ENCODE measurements around the gene TRAPPC2L. TPM values are rescaled to one million over a fixed set of nuclear protein-coding genes. Genes with fewer than 3 reads are reported as not detected.

The TRAPPC2L gene
- total and polyA plus RNA-seq, 3 donors from 2014 or later = 58.3 to 216 (median 59.8) TPM

DNA sequence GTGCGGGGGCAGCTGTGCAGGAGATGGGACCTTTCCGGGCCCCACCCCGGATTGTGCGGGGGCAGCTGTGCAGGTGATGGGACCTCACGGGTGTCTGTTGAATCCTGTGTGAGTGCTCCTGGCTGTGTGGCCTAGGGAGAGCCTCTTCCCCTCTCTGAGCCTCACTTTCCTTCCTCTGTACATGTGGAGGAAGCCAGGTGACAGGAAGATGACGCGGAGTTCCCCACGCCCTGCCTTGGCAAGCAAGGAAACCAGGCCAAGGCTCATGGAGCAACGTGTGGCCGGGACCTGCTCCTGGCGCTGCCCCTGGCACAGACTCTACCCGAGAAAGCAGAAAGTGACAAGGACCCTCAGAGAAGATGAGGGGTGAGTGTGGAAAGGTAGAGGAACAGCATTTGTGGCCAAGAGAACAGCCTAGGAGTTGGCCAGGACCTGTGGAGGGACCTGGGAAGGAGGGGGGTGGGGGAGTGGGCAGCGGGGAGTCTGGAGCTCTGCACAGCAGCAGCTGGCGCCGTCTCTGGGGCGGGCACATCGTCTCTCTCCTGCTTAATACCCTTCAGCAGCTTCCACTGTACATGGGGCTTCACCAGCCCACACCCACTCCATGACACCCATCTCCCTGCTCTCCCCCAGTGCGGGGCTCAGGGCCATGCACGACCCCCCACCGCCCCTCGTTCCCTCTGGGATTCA lies 47.9 kb downstream of the TRAPPC2L start:
- Histone ChIP-seq H3K27me3 (no peaks in the 10 kb centered on the region), H3K9me3 (no peaks in the 10 kb centered on the region), H3K36me3 (ENCODE audit: low read depth, missing control alignments) (no peaks in the 10 kb centered on the region), H3K27ac (no peak overlapping the region), H3K4me1 (peaks cover 5% of the 10 kb centered on the region), H3K4me3 (no peak overlapping the region)
- no peak for DNase-seq
- intact Hi-C loops (cut with DNase I; ENCODE audit: low total_unique reads) = no loop called here
- 85 to 86% methylated on average over 16 to 21 of the region's 21 CpGs for WGBS, 2 donors
- TF ChIP-seq POLR2A (IDR thresholded peaks at IDR 0.05) (no peak), CTCF (IDR thresholded peaks at IDR 0.05) (no peak)

GRCh38 chr16:88905563-88905962 lies 48.6 kb downstream of the TRAPPC2L start:
- TF ChIP-seq CTCF (IDR thresholded peaks at IDR 0.05) = no peak
- TF ChIP-seq POLR2A (IDR thresholded peaks at IDR 0.05) = no peak
- DNase-seq = peak; percentile 63
- Histone ChIP-seq H3K4me3 (no peak overlapping the region), H3K27me3 (no peaks in the 10 kb centered on the region), H3K27ac (no peak overlapping the region), H3K4me1 (peaks cover 7% of the 10 kb centered on the region), H3K9me3 (no peaks in the 10 kb centered on the region), H3K36me3 (ENCODE audit: low read depth, missing control alignments) (no peaks in the 10 kb centered on the region)
- WGBS, 2 donors = 50 to 52% methylated on average over 6 to 13 of the region's 13 CpGs
- intact Hi-C loops (cut with DNase I; ENCODE audit: low total_unique reads) = no loop called here

GRCh38 chr16:88906020-88906419 lies 49.1 kb downstream of the TRAPPC2L start:
- no peaks in the 10 kb centered on the region for H3K36me3 ChIP-seq (ENCODE audit: low read depth, missing control alignments)
- intact Hi-C loops (cut with DNase I; ENCODE audit: low total_unique reads) = no loop called here
- 88 to 96% methylated on average over 12 to 16 of the region's 16 CpGs for WGBS, 2 donors

DNA sequence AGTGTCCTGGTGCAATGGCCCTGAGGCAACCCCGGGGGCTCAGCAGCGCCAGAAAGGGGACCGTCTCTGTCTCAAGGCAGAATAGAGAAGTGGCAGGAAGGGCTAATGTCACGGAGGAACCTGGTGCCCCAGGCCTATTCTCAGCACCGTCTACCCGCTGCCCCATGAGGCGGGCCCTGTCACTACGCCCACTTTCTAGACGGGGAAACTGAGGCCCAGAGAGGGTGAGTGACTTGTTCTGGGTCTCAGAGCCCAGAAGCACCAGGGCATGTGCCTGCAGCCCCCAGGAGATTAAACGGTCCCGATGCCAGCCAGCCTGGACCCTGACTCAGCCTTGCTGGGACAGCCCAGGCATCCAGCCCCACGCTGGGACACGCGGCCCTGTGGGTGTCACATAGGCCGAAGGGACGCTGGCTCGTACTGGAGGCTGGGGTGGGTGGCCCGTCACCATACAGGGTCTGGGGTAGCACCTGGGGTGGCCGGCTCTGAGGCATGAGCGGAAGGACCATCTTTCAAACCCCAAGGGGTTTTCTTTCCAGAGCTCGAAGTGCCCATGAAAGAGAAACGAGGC lies 49.7 kb downstream of the TRAPPC2L start:
- intact Hi-C loops (cut with DNase I; ENCODE audit: low total_unique reads) = no loop called here
- H3K27me3 ChIP-seq = no peaks in the 10 kb centered on the region
- H3K9me3 ChIP-seq = no peaks in the 10 kb centered on the region
- WGBS, 2 donors = 88 to 92% methylated on average over 3 to 21 of the region's 22 CpGs
- DNase-seq = no peak
- TF ChIP-seq CTCF (IDR thresholded peaks at IDR 0.05) = no peak
- no peak for TF ChIP-seq POLR2A (IDR thresholded peaks at IDR 0.05)
- no peak overlapping the region for H3K27ac ChIP-seq
- H3K36me3 ChIP-seq (ENCODE audit: low read depth, missing control alignments) = no peaks in the 10 kb centered on the region
- H3K4me3 ChIP-seq = no peak overlapping the region
- H3K4me1 ChIP-seq = peaks cover 12% of the 10 kb centered on the region

More at GRCh38 chr16:88906020-88906419, 49.1 kb downstream of the TRAPPC2L start:
- Histone ChIP-seq H3K27me3 (no peaks in the 10 kb centered on the region), H3K27ac (no peak overlapping the region), H3K4me1 (peaks cover 10% of the 10 kb centered on the region), H3K9me3 (no peaks in the 10 kb centered on the region), H3K4me3 (no peak overlapping the region)
- TF ChIP-seq CTCF (IDR thresholded peaks at IDR 0.05) = no peak
- no peak for TF ChIP-seq POLR2A (IDR thresholded peaks at IDR 0.05)
- DNase-seq = no peak

- TF ChIP-seq CTCF (IDR thresholded peaks at IDR 0.05) (no peak), POLR2A (IDR thresholded peaks at IDR 0.05) (no peak)
- Histone ChIP-seq H3K4me3 (no peak overlapping the region), H3K9me3 (no peaks in the 10 kb centered on the region), H3K27me3 (no peaks in the 10 kb centered on the region), H3K4me1 (peaks cover 12% of the 10 kb centered on the region), H3K36me3 (ENCODE audit: low read depth, missing control alignments) (no peaks in the 10 kb centered on the region), H3K27ac (no peak overlapping the region)
- intact Hi-C loops (cut with DNase I; ENCODE audit: low total_unique reads) = no loop called here
- 77 to 78% methylated on average over 2 to 4 of the region's 4 CpGs for WGBS, 2 donors
- DNase-seq = no peak
These were observed 50.8 kb downstream of the TRAPPC2L start for GRCh38 chr16:88907768-88908167.
